ENCODE data around the gene SNTB2.

- TF ChIP-seq POLR2AphosphoS5 (IDR thresholded peaks at IDR 0.05; ENCODE audit: low read depth, low read length) = no peak
- TF ChIP-seq POLR2A (IDR thresholded peaks at IDR 0.05; ENCODE audit: low read depth, low read length) = no peak
Measured at GRCh38 chr16:69318177-69318910, 131.4 kb downstream of the SNTB2 start.

All from GM12892 (cell line).